HEK293T (cell line): ENCODE measurements around the gene EYS.

Source experiments
- BHLHE40 ChIP-seq: fragments of 450-650 bp; IDR thresholded peaks from 2 replicates; pipeline ENCODE4 v1.6.1; 2016; ENCODE audit warnings: mild to moderate bottlenecking, moderate library complexity, borderline replicate concordance
- FOXA1 ChIP-seq: fragments of 450-650 bp; IDR thresholded peaks from 2 replicates; pipeline ENCODE4 v1.6.1; 2016; ENCODE audit warnings: mild to moderate bottlenecking
- FOXM1 ChIP-seq: fragments of 450-650 bp; IDR thresholded peaks from 2 replicates; pipeline ENCODE4 v1.6.1; 2017; ENCODE audit warnings: mild to moderate bottlenecking, borderline replicate concordance
- NFRKB ChIP-seq: fragments of 450-650 bp; IDR thresholded peaks from 2 replicates; pipeline ENCODE4 v1.6.1; 2016; ENCODE audit warnings: mild to moderate bottlenecking, moderate library complexity
- SP1 ChIP-seq: fragments of 450-650 bp; IDR thresholded peaks from 2 replicates; pipeline ENCODE4 v1.6.1; 2017

GRCh38 chr6:64288351-64288750 is 1418.7 kb downstream of the EYS start:
- TF ChIP-seq BHLHE40 (no peak), SP1 (no peak), FOXM1 (no peak), FOXA1 (no peak), NFRKB (no peak)
